GM18519 (cell line): ENCODE results near the gene DISC1.
"Not testable (repeated sequence)": the region's sequence is repeated elsewhere in the genome, so short reads cannot be mapped to it uniquely, and the experiment has no call there.

Source experiments
- ATAC-seq: cut with Tn5 transposase; IDR thresholded peaks from one replicate; pipeline ENCODE4 v1.9.1; 2021; ENCODE audit warnings: mild to moderate bottlenecking, moderate library complexity; ENCODE audit not compliant: unreplicated experiment, low FRiP score

The DISC1 gene

DNA sequence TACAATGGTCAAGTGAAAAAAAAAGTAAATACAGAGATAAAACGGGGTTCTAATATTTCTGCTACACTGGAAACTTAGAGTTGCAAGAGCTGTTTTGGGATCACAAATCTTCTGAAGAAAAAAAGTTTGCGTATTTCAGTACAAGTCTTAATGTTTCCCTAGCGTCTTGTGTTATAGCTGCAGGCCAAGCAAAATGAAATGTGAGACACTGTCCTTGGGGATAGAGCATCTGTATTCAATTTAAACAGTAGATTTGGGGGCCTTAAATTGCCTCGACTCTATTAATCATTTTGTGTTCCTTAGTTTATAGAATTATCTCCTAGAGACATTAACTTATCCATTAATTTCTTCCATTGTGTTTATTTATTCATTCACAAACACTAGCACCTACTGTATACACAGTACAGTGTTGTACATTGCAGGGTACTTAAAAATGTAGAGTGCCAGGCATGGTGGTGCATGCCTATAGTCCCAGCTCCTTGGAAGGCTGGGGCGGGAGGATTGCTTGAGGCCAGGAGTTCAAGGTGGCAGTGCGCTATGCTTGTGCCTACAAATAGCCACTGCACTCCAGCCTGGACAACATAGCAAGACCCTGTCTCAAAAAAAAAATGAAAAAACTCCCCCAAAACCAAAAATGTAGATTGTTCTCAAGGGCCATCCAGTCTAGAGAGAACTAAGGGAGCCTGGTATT is 7.9 kb downstream of the DISC1 start:
- ATAC-seq, result no peak

DNA sequence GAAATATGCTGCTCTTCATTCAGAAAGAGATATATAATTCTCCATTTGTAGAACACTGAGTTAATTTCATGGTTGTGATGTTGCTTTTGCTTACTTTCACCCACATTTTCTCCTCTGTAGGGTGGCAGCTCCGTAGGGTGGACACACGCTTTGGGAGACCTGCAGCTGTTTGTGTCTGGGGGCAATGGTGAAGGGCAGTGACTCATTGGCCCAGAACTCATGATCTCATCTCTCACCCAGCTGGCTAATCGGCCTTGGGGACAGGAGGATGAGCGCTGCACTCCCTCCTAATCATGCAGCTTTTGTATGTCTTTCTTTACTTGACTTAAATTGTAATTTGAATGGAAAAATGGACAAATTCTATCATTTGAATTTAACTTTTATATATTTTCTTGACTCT is 9.6 kb downstream of the DISC1 start:
- no peak for ATAC-seq

DNA sequence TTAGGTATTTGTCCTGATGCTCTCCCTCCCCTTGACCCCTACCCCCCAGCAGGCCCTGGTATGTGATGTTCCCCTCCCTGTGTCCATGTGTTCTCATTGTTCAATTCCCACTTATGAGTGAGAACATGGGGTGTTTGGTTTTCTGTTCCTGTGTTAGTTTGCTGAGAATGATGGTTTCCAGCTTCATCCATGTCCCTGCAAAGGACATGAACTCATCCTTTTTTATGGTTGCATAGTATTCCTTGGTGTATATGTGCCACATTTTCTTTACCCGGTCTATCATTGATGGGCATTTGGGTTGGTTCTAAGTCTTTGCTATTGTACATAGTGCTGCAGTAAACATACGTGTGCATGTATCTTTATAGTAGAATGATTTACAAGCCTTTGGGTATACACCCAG is 10.3 kb downstream of the DISC1 start:
- ATAC-seq, result not testable (repeated sequence)

DNA sequence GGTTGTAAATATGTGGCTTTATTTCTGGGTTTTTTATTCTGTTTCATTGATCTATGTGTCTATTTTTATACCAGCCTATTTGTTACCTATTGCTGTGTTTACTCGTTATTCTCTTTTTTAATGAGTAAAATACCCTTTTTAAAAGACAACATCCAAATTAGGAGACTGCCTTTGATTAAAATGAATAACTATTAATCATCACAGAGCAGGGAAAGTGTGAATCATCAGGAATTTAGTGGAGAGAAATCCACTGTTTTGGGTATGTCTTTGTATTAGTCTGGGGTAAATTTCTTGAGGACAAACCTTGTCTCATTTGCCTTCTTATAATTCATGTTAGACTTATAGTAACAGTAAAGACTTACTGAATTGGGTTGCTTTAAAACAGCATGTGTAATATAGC is 12.1 kb downstream of the DISC1 start:
- no peak for ATAC-seq

DNA sequence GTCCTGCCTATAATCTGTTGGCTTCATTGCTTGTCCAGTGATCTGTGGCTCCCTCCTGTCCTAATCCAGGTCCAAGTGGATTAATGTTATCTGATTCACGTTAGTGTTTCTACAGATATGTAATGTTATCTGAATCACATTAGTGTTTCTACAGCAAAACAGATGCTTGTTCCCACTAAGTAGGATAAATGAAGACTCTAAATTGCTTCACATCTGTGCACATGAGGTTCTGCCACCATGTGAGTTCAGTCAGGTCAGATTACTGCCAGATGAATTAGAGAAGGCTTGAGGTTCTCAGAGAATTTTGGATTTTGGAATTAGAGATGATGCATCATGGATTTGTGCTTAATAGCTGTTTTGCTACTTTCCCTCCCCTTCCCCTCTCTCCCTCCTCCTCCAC is 13.2 kb downstream of the DISC1 start:
- no peak for ATAC-seq

DNA sequence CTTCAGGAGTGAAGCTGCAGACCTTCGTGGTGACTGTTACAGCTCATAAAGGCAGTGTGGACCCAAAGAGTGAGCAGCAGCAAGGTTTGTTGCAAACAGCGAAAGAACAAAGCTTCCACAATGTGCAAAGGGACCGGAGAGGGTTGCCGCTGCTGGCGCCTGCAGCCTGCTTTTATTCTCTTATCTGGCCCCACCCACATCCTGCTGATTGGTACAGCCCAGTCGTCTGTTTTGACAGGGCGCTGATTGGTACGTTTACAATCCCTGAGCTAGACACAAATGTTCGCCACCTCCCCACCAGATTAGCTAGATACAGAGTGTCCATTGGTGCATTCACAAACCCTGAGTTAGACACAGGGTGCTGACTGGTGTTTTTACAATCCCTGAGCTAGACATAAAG is 14.9 kb downstream of the DISC1 start:
- not testable (repeated sequence) for ATAC-seq

DNA sequence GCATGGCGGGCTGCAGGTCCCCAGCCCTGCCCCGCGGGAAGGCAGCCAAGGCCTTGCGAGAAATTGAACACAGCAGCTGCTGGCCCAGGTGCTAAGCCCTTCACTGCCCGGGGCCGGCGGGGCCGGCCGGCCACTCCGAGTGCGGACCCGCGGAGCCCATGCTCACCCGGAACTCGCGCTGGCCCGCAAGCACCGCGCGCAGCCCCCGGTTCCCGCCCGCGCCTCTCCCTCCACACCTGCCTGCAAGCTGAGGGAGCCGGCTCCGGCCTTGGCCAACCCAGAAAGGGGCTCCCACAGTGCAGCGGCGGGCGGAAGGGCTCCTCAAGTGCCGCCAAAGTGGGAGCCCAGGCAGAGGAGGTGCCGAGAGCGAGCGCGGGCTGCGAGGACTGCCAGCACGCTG is 15.5 kb downstream of the DISC1 start:
- ATAC-seq, result not testable (repeated sequence)

DNA sequence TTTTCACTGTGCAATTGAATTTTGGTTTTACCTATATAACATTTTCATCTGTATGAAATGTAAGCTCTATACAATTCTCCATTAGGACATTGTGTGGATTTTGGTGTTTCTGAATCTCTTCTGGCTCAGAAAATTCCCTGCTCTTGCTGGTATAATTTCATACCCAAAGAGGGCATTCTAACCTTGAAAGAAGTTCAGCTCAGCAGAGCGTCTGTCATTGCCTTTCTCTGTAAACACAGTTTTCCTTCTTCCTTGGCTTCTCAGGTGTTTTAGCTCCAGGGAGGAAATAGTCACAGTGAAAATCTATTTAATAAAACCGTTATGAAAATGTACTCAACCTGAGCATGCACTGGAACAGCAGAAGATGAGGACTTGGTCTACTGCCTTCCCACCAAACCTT is 16.0 kb downstream of the DISC1 start:
- no peak for ATAC-seq

DNA sequence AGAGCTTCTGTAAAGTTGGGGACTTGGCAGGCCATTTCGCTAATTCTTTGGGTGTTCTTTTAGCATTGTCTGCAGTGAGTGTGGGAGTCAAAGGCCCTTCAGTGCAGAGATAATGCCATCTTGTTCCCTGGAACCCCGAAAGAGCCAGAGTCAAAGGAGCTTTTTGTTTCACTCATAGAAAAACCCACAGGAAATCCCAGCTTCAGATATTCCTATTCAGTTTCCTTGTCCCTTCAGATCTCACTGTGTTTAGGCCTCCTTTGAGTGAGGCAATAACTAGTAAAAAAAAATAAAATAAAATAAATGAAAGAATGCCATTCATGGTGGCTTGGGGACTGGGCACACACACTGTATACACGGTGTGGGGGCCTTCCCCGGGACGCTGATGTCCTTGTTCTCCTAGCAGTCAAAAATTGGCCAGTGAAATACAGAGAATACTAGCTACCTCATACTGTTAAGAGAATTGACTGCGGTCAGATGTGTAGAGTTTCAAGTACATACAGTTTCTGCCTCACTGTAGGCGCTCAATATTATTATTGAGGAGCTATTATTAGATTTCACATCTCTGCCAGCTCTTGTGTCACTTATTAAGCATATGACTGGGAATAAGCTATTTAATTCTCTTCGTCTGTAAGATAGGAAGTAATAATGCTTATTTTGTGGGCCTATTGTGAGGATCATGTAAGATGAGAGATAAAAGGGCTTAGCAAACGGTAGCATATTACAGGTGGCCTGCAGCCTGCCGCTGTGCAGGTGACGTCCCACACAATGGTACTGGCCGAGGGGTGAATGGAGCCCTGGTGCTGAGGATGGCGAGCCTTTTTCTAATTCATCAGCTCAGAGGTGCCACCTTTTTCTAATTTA is 16.7 kb downstream of the DISC1 start:
- ATAC-seq, result no peak

DNA sequence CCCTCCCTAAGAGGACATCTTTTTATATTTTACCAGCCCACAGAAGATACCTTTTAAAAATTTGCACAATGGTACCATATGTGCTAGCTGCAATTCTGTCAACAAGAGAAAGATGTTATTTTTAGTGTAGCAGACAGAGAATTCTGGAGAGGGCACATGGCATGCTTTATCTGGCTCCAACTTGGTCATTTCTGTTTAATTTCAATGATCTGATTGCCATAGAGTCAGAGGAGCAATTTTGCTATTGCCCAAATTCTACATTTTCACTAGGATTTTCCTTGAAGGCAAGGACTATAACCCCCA is 17.3 kb downstream of the DISC1 start:
- no peak for ATAC-seq

DNA sequence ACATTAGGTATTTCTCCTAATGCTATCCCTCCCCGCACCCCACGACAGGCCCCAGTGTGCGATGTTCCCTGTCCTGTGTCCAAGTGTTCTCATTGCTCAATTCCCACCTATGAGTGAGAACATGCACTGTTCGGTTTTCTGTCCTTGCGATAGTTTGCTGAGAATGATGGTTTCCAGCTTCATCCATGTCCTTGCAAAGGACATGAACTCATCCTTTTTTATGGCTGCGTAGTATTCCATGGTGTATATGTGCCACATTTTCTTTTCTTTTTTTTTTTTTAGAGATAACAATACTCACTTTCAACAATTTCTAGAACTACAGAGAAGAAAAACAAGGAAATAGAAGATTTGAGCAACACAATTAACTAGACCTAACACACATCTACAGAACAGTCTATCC is 19.0 kb downstream of the DISC1 start:
- ATAC-seq, result not testable (repeated sequence)

DNA sequence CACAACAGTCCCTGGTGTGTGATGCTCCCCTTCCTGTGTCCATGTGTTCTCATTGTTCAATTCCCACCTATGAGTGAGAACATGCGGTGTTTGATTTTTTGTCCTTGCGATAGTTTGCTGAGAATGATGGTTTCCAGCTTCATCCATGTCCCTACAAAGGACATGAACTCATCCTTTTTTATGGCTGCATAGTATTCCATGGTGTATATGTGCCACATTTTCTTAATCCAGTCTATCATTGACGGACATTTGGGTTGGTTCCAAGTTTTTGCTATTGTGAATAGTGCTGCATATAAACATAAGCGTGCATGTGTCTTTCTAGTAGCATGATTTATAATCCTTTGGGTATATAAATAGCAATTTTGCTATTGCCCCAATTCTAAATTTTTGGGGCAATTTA is 19.6 kb downstream of the DISC1 start:
- ATAC-seq, result not testable (repeated sequence)

DNA sequence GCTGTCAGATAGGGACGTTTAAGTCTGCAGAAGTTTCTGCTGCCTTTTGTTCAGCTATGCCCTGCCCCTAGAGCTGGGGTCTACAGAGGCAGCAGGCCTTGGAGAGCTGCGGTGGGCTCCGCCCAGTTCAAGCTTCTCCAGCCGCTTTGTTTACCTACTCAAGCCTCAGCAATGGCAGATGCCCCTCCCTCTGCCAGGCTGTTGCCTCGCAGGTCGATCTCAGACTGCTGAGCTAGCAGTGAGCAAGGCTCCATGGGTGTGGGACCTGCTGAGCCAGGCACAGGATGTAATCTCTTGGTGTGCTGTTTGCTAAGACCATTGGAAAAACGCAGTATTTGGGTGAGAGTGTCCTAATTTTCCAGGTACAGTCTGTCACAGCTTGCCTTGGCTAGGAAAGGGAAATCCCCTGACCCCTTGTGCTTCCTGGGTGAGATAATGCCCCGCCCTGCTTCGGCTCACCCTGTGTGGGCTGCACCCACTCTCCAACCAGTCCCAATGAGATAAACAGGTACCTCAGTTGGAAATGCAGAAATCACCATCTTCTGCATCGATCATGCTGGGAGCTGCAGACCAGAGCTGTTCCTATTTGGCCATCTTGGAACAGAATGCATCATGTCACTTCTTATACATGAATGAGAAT is 25.2 kb downstream of the DISC1 start:
- ATAC-seq, result not testable (repeated sequence)

DNA sequence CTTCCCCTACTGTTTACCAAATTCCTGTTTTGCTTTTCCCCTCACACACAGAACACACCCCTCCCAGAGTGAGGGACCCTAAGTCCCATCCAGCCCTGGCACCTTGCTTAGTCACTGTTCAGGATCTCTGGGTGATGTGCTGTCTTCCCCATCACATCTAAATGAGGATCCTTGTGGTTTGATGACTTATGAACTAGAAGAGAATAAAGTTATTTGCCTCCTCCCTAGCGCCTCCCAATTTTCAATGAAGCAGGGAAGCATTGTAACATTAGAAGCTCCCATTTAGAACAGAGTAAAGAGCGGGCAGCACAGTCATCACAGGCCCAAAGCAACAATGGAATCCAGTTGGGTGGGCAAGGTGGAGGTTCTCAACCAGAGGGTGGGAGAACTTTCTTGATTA is 27.0 kb downstream of the DISC1 start:
- no peak for ATAC-seq

DNA sequence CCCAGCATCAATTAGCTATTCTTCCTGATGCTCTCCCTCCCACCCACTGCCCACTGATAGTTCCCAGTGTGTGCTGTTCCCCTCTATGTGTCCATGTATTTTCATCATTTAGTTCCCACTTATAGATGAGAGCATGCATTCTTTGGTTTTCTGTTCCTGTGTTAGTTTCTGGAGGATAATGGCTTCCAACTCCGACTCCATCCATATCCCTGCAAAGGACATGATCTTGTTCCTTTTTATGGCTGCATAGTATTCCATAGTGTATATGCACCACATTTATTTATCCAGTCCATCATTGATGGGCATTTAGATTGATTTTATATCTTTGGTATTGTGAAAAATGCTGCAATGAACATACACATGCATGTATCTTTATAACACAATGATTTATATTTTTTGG is 30.2 kb downstream of the DISC1 start:
- ATAC-seq, result no peak

DNA sequence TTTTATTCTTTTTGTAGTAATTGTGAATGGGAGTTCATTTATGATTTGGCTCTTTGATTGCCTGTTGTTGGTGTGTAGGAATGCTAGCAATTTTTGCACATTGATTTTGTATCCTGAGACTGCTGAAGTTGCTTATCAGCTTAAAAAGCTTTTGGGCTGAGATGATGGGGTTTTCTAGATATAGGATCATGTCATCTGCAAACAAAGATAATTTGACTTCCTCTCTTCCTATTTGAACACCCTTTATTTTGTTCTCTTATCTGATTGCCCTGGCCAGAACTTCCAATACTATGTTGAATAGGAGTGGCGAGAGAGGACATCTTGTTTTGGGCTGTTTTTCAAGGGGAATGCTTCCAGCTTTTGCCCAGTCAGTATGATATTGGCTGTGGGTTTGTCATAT is 31.6 kb downstream of the DISC1 start:
- ATAC-seq, result not testable (repeated sequence)

DNA sequence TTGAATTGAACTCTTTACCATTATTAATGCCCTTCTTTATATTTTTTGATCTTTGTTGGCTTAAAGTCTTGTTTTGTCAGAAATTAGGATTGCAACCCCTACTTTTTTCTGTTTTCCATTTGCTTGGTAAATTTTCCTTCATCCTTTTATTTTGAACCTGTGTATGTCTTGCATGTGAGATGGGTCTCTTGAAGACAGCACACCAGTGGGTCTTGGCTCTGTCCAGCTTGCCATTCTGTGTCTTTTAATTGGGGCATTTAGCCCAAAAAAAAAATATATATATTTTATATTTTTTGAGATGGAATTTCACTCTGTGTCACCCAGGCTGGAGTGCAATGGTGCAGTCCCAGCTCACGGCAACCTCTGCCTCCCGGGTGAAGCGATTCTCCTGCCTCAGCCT is 33.6 kb downstream of the DISC1 start:
- no peak for ATAC-seq

DNA sequence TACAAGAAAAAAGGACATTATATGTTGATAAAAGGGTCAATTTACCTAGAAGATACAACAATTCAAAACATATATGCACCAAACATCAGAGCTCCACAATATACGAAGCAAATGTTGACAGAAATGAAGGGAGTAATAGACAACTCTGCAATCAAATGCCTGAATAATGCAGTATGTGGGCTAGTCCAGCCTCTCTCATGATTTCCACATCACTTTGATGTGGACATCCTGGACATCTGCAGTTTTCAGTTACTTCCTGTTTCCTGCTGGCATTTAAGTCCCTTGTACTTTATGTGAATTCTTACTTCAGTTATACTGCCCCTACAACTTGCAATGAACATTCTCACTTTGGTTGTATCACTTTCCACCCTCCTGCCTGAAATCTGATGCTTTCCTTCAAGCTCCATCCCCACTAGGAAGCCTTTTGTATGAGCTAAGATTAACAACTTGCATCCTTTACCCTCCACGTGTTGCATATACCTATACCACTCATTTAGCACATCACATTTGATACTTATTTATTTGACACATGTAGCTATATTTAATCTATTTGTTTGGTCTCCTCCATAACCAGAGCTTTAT is 36.7 kb downstream of the DISC1 start:
- ATAC-seq, result no peak

DNA sequence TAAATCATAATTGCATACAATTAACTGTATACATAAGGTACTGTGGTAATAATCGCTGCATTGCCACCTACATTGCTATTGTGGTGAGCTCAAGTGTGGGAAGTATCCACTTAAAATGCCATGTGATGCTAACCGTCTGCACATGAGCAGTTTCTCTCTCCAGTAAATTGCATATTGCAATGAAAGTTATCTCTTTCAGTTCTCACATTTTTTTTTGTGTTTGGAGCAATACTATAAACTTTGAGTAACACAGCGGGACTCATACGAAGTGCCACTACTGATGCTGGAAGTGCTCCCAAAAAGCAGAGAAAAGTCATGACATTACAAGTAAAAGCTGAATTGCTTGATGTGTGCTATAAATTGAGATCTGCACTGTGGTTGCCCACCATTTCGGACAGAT is 38.5 kb downstream of the DISC1 start:
- ATAC-seq, result no peak

DNA sequence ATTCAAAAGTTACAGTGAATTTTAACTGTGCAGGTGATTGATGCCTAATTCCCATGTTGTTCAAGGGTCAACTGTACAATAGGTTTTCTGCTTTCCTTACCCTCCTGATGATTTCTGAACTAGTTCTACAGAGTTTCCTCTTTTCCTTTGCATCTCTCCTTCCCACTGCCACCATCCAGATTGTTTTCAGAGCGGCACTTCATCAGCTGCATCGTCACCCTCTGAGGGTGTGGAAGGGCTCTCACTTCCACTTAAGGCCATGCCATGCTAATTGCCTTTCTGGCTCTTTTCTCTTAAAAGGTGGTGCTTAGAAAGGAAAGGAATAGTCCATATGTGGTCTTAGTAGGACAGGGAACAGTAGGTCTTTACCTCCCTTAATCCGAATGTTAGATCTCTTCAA is 39.1 kb downstream of the DISC1 start:
- ATAC-seq, result no peak

DNA sequence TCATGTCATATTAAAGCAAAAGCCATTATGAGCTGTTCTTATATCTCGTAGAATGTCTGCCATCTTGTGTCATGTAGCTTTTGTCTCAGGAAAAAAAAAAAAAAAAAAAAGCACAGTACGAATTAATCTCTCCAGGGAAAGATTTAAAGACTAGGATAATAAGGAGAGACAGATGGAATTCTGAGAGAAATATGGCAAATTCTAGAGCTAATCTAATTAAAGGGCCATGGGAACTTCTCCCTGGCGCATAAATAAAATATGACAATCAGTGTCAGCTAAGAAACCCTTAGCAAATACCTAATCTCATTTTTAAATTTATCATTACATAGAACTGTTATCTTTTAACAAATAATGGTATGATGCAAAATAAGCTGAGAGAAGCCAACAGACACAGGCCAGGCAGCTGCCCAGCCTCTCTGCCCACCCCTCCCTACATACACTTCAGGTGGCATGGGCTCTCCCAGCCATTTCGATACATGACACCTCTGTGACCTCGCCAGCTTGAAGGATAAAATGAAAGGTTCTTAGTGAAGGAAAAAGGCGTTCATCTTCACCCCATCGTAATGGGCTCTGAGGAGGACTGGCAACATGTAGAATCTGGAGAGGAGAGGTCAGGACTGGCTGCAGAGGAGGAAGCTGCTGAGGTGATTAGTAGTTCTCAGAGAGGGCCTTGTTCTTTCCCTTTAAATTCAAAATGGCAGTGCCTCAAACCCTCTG is 39.8 kb downstream of the DISC1 start:
- ATAC-seq, result no peak
